HEK293T (cell line): ENCODE results near the gene SCAF1.

ENCODE experiments used
- ARNT ChIP-seq: fragments of 450-650 bp; IDR thresholded peaks from 2 replicates; pipeline ENCODE4 v1.6.1; 2017; ENCODE audit warnings: mild to moderate bottlenecking
- BHLHE40 ChIP-seq: fragments of 450-650 bp; IDR thresholded peaks from 2 replicates; pipeline ENCODE4 v1.6.1; 2016; ENCODE audit warnings: mild to moderate bottlenecking, moderate library complexity, borderline replicate concordance
- CTBP1 ChIP-seq: fragments of 450-650 bp; IDR thresholded peaks from 2 replicates; pipeline ENCODE4 v1.6.1; 2016; ENCODE audit warnings: borderline replicate concordance
- ELF4 ChIP-seq: fragments of 450-650 bp; IDR thresholded peaks from 2 replicates; pipeline ENCODE4 v1.6.1; 2017; ENCODE audit warnings: antibody characterized with exemption
- FOXK2 ChIP-seq: fragments of 450-650 bp; IDR thresholded peaks from 2 replicates; pipeline ENCODE4 v1.6.1; 2016; ENCODE audit warnings: mild to moderate bottlenecking
- FOXM1 ChIP-seq: fragments of 450-650 bp; IDR thresholded peaks from 2 replicates; pipeline ENCODE4 v1.6.1; 2017; ENCODE audit warnings: mild to moderate bottlenecking, borderline replicate concordance
- L3MBTL2 ChIP-seq: fragments of 450-650 bp; conservative IDR thresholded peaks from 2 replicates; pipeline ENCODE4 v1.6.1; 2016; ENCODE audit warnings: mild to moderate bottlenecking
- LEF1 ChIP-seq: fragments of 450-650 bp; IDR thresholded peaks from 2 replicates; pipeline ENCODE4 v1.6.1; 2017; ENCODE audit warnings: mild to moderate bottlenecking, borderline replicate concordance
- SP1 ChIP-seq: fragments of 450-650 bp; IDR thresholded peaks from 2 replicates; pipeline ENCODE4 v1.6.1; 2017
- SUZ12 ChIP-seq: fragments of 450-650 bp; IDR thresholded peaks from 2 replicates; pipeline ENCODE4 v1.6.1; 2016; ENCODE audit warnings: mild to moderate bottlenecking
- TARDBP ChIP-seq: fragments of 450-650 bp; IDR thresholded peaks from 2 replicates; pipeline ENCODE4 v1.6.1; 2016
- ZNF384 ChIP-seq: fragments of 450-650 bp; IDR thresholded peaks from 2 replicates; pipeline ENCODE4 v1.6.1; 2016
- TF ChIP-seq, protein P1 (sequence below): fragments of 450-650 bp; IDR thresholded peaks from 2 replicates; pipeline ENCODE4 v1.6.1; 2016

- TF ChIP-seq LEF1 (no peak), ARNT (no peak), ELF4 (no peak), TARDBP (no peak), FOXK2 (no peak), CTBP1 (no peak), BHLHE40 (no peak), L3MBTL2 (no peak), SP1 (no peak), FOXM1 (no peak), ZNF384 (no peak), SUZ12 (no peak)
- TF ChIP-seq, protein P1, sequence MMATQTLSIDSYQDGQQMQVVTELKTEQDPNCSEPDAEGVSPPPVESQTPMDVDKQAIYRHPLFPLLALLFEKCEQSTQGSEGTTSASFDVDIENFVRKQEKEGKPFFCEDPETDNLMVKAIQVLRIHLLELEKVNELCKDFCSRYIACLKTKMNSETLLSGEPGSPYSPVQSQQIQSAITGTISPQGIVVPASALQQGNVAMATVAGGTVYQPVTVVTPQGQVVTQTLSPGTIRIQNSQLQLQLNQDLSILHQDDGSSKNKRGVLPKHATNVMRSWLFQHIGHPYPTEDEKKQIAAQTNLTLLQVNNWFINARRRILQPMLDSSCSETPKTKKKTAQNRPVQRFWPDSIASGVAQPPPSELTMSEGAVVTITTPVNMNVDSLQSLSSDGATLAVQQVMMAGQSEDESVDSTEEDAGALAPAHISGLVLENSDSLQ, result no peak
These were observed 36.4 kb upstream of the SCAF1 start for GRCh38 chr19:49605605-49606004.
